Keratinocyte (primary cell): Measurements from ENCODE around the gene PRM1. TPM values are rescaled to one million over a fixed set of nuclear protein-coding genes. Genes with fewer than 3 reads are reported as not detected.

Source experiments
- DNase-seq: peaks from one replicate; pipeline ENCODE4 v3.0.0-alpha.2; 2011; ENCODE audit warnings: low read depth, missing footprints, low spot score
- FAIRE-seq: peaks from 2 replicates; lab custom pipeline; 2011; peaks lifted over from hg19 to GRCh38; lab: Jason Lieb, UNC
- H2AFZ ChIP-seq: 2 replicates; pipeline ENCODE4 v1.6.0; 2012; ENCODE audit warnings: low read length, control low read depth, inconsistent platforms; ENCODE audit not compliant: control insufficient read depth
- H3K27ac ChIP-seq: 2 replicates; pipeline ENCODE4 v1.5.1; 2011; ENCODE audit warnings: low read length; ENCODE audit not compliant: control insufficient read depth, insufficient read depth
- H3K27me3 ChIP-seq: 3 replicates; pipeline ENCODE4 v1.6.0; 2011; ENCODE audit warnings: low read length; ENCODE audit not compliant: control insufficient read depth, insufficient read depth; ENCODE audit errors: extremely low read depth
- H3K36me3 ChIP-seq, 2 experiments: 2 replicates in 1 of 2; 3 replicates in 1 of 2; pipeline ENCODE4 v1.5.1; 2011; ENCODE audit warnings: low read length in 2 of 2, mild to moderate bottlenecking in 1 of 2; ENCODE audit not compliant: control insufficient read depth in 2 of 2, insufficient read depth in 2 of 2; ENCODE audit errors: extremely low read depth in 1 of 2
- H3K4me1 ChIP-seq: 3 replicates; pipeline ENCODE4 v1.5.1; 2011; ENCODE audit warnings: low read length; ENCODE audit not compliant: control insufficient read depth, insufficient read depth; ENCODE audit errors: extremely low read depth
- H3K4me2 ChIP-seq: 3 replicates; pipeline ENCODE4 v1.6.0; 2011; ENCODE audit warnings: low read depth, low read length; ENCODE audit not compliant: control insufficient read depth, insufficient read depth; ENCODE audit errors: extremely low read depth
- H3K4me3 ChIP-seq, 3 experiments: fragments of 200-600 bp in 1 of 3; sonication (generic) in 1 of 3; 2 replicates in 2 of 3; 3 replicates in 1 of 3; pipeline ENCODE4 v1.5.1; 2011 to 2016; ENCODE audit warnings: low read length in 3 of 3, mild to moderate bottlenecking in 3 of 3, control low read depth in 2 of 3, inconsistent platforms in 1 of 3, low read depth in 1 of 3, mixed read lengths in 1 of 3, mixed run types in 1 of 3, moderate library complexity in 1 of 3; ENCODE audit not compliant: control insufficient read depth in 2 of 3, insufficient read depth in 2 of 3; ENCODE audit errors: extremely low read depth in 1 of 3
- H3K79me2 ChIP-seq: 2 replicates; pipeline ENCODE4 v1.6.0; 2012; ENCODE audit warnings: low read length; ENCODE audit not compliant: control insufficient read depth, insufficient read depth
- H3K9ac ChIP-seq: 3 replicates; pipeline ENCODE4 v1.6.0; 2011; ENCODE audit warnings: low read length; ENCODE audit not compliant: control insufficient read depth, insufficient read depth; ENCODE audit errors: extremely low read depth
- H3K9me1 ChIP-seq: 3 replicates; pipeline ENCODE4 v1.6.0; 2011; ENCODE audit warnings: low read length; ENCODE audit not compliant: control insufficient read depth, insufficient read depth; ENCODE audit errors: extremely low read depth
- H3K9me3 ChIP-seq: 2 replicates; pipeline ENCODE4 v1.5.1; 2012; ENCODE audit warnings: low read depth, low read length; ENCODE audit not compliant: control insufficient read depth
- H4K20me1 ChIP-seq: 3 replicates; pipeline ENCODE4 v1.6.0; 2011; ENCODE audit warnings: low read length; ENCODE audit not compliant: control insufficient read depth, insufficient read depth; ENCODE audit errors: extremely low read depth
- EZH2 ChIP-seq: IDR thresholded peaks from one replicate; pipeline ENCODE4 v1.6.1; 2012; ENCODE audit warnings: inconsistent platforms, mild to moderate bottlenecking, low read length, moderate library complexity
- dilution Hi-C: fragments of 300-500 bp; cut with MboI; formaldehyde crosslinking; loops from one replicate; pipeline ENCODE4 v1.7.0; 2020; ENCODE audit warnings: low sequenced_read_pairs; ENCODE audit not compliant: extremely low pct_ligation_motif_present
- polyA minus RNA-seq, 3 experiments: library from RNA; depleted of rRNA, polyadenylated mRNA; stranded (reverse); fragments of >200 nt; gene quantifications; 1 replicate in 1 of 3; 2 replicates in 1 of 3; 3 replicates in 1 of 3; pipeline ENCODE4 v1.2.3, GENCODE V29; 2011
- polyA plus RNA-seq, 5 experiments: library from polyadenylated mRNA; depleted of rRNA in 3 of 5; stranded (reverse) in 3 of 5; stranded (forward) in 1 of 5; unstranded in 1 of 5; fragments of >200 nt; gene quantifications; 1 replicate in 1 of 5; 2 replicates in 3 of 5; 3 replicates in 1 of 5; pipeline versions ENCODE4 v1.2.1 to v1.2.3, GENCODE V29; 2011 to 2012; ENCODE audit warnings: missing spikeins in 2 of 5, low read depth in 1 of 5, low replicate concordance in 1 of 5
- TF ChIP-seq, protein P1 (sequence below), 3 experiments: IDR thresholded peaks in 1 of 3; conservative IDR thresholded peaks in 1 of 3; optimal IDR thresholded peaks in 1 of 3; 2 replicates in 2 of 3; 3 replicates in 1 of 3; pipeline versions ENCODE3 to v1.5.1; 2011; ENCODE audit warnings: low read length in 3 of 3, mild to moderate bottlenecking in 3 of 3, moderate library complexity in 2 of 3, control low read depth in 1 of 3, inconsistent platforms in 1 of 3; ENCODE audit not compliant: insufficient read depth in 2 of 3; ENCODE audit errors: extremely low read depth in 1 of 3

The PRM1 gene
- not detected in 3 replicates for polyA plus RNA-seq
- not detected for polyA plus RNA-seq (2011; ENCODE audit: low read depth)
- not detected in 2 replicates for polyA plus RNA-seq (2011; cell fraction: cytosol; rRNA removed)
- not detected in 2 replicates for polyA plus RNA-seq (2011; cell fraction: nucleus; rRNA removed)
- not detected in 2 replicates for polyA plus RNA-seq (2012; ENCODE audit: low replicate concordance)
- not detected in 3 replicates for polyA minus RNA-seq
- not detected for polyA minus RNA-seq (2011; cell fraction: cytosol; rRNA and poly(A)+ RNA removed)
- not detected in 2 replicates for polyA minus RNA-seq (2011; cell fraction: nucleus; rRNA and poly(A)+ RNA removed)

DNA sequence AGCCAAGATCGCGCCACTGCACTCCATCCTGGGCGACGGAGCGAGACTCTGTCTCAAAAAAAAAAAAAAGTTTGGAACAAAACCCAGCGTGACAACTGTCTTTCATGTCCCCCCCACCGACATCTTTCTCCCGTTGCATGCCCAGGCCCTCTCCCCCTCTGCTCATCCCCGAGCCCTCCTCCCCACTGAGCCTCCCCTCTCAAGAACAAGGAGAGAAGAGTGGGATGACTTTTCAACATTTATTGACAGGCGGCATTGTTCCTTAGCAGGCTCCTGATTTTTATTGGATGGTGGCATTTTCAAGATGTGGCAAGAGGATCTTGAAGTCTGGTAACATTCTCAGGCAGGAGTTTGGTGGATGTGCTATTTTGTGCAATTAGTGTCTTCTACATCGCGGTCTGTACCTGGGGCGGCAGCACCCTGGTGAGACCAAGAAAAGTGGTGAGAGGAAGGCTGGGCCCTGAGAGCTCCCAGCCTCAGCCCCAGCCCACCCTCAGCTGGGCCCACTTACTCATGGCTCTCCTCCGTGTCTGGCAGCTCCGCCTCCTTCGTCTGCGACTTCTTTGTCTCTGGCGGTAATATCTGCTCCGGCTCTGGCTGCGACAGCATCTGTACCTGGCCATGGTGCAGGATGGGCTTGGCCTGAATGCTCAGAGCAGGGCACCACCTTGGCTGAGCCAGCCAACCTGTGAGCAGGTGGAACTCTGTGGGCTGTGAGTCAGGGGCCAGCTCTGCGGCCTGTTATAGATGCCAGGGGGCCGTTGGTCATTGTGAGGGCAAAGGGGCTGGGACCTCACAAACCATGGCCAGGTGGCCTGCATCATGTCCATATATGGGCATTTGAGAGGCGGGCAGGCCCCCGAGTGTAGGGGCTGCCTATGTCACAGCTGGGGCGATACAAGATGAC is at the start of gene PRM1:
Gene PRM1 (minus strand): TSS at position 715 of the 907 bp plus-strand sequence. CDS start 92 bp downstream, at position 623.
- no peak for FAIRE-seq
- no peak within 1 kb of the TSS for H3K4me3 ChIP-seq

DNA sequence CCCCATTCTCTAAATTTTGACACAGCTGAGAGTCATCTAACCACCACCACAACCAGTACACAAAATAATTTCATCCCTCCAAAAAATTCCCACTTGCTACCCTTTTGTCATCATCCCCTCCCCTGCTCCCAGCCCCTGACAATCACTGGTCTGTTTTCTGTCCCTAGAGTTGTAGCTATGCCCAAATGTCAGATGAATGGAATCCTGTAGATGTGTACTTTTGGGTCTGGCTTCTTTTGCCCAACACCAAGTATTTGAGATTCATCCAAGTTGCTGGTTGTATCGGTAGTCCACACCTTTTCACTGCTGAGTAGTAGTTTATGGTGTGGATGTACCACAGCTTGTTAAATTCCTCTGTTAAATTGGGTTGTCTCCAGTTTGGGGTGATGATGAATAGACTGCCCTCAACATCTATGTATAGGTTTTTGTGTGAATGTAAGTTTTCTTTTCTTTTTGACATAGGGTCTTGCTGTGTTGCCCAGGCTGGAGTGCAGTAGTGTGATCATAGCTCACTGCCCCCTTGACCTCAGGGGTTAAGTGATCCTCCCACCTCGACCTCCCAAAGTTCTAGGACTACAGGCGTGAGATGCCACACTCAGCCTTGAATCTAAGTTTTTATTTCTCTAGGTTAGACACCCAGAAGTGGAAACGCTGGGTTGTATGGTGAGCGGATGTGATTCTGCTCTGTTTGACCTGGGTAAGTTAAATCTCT is 49.6 kb upstream of the PRM1 start:
- no peak overlapping the region for H3K4me3 ChIP-seq
- no peak overlapping the region for H3K27ac ChIP-seq
- H3K9me3 ChIP-seq, result no peaks in the 10 kb centered on the region
- no peaks in the 10 kb centered on the region for H4K20me1 ChIP-seq
- H3K9me1 ChIP-seq, result no peaks in the 10 kb centered on the region
- H3K79me2 ChIP-seq, result no peaks in the 10 kb centered on the region
- dilution Hi-C loops, result no loop called here
- no peaks in the 10 kb centered on the region for H3K36me3 ChIP-seq
- peaks cover 14% of the 10 kb centered on the region for H3K4me1 ChIP-seq
- no peak overlapping the region for H3K9ac ChIP-seq
- no peak overlapping the region for H2AFZ ChIP-seq
- no peak for FAIRE-seq
- H3K27me3 ChIP-seq, result no peaks in the 10 kb centered on the region
- no peak overlapping the region for H3K4me2 ChIP-seq
- DNase-seq, result no peak
- no peak for TF ChIP-seq EZH2
- TF ChIP-seq, protein P1, sequence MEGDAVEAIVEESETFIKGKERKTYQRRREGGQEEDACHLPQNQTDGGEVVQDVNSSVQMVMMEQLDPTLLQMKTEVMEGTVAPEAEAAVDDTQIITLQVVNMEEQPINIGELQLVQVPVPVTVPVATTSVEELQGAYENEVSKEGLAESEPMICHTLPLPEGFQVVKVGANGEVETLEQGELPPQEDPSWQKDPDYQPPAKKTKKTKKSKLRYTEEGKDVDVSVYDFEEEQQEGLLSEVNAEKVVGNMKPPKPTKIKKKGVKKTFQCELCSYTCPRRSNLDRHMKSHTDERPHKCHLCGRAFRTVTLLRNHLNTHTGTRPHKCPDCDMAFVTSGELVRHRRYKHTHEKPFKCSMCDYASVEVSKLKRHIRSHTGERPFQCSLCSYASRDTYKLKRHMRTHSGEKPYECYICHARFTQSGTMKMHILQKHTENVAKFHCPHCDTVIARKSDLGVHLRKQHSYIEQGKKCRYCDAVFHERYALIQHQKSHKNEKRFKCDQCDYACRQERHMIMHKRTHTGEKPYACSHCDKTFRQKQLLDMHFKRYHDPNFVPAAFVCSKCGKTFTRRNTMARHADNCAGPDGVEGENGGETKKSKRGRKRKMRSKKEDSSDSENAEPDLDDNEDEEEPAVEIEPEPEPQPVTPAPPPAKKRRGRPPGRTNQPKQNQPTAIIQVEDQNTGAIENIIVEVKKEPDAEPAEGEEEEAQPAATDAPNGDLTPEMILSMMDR (optimal IDR thresholded peaks at IDR 0.05 in 1 of 3, IDR thresholded peaks at IDR 0.05 in 1 of 3, conservative IDR thresholded peaks at IDR 0.05 in 1 of 3; ENCODE audit: extremely low read depth in 1 of 3, insufficient read depth in 2 of 3, low read length in 3 of 3), result no peak

More for the DNA sequence above, at the start of gene PRM1:
- Histone ChIP-seq H3K9me3 (no peaks in the 10 kb centered on the region), H3K79me2 (no peaks in the 10 kb centered on the region), H2AFZ (no peak within 1 kb of the TSS), H4K20me1 (no peaks in the 10 kb centered on the region), H3K27ac (no peak within 1 kb of the TSS), H3K36me3 (no peaks in the 10 kb centered on the region), H3K9me1 (no peaks in the 10 kb centered on the region), H3K4me1 (no peaks in the 10 kb centered on the region), H3K9ac (no peak within 1 kb of the TSS), H3K27me3 (peaks cover 3% of the 10 kb centered on the region), H3K4me2 (no peak within 1 kb of the TSS)
- TF ChIP-seq, protein P1 (optimal IDR thresholded peaks at IDR 0.05 in 1 of 3, IDR thresholded peaks at IDR 0.05 in 1 of 3, conservative IDR thresholded peaks at IDR 0.05 in 1 of 3; ENCODE audit: extremely low read depth in 1 of 3, insufficient read depth in 2 of 3, low read length in 3 of 3), result no peak
- TF ChIP-seq EZH2, result no peak
- dilution Hi-C loops, result no loop called here
- no peak for DNase-seq
